ENCODE measurements around the gene PAQR7. TPM values are rescaled to one million over a fixed set of nuclear protein-coding genes. Genes with fewer than 3 reads are reported as not detected.

The PAQR7 gene
- total RNA-seq, 1 donor from 2014 or later: 18.7 TPM

- no peak for TF ChIP-seq CTCF (IDR thresholded peaks at IDR 0.05; ENCODE audit: unreplicated experiment)
- Mint-ChIP-seq H3K9me3 (ENCODE audit: unreplicated experiment) (no peaks in the 10 kb centered on the region), H3K27me3 (ENCODE audit: unreplicated experiment) (peaks cover 24% of the 10 kb centered on the region), H3K4me3 (ENCODE audit: unreplicated experiment) (no peak overlapping the region), H3K36me3 (ENCODE audit: low read depth, unreplicated experiment) (peaks cover 34% of the 10 kb centered on the region), H3K4me1 (ENCODE audit: unreplicated experiment) (peaks cover 29% of the 10 kb centered on the region), H3K27ac (ENCODE audit: unreplicated experiment) (no peak overlapping the region)
- no peak for DNase-seq (ENCODE audit: low spot score)
These were observed 59.3 kb downstream of the PAQR7 start for GRCh38 chr1:25816112-25816718.

- Mint-ChIP-seq H3K4me3 (ENCODE audit: unreplicated experiment) (peak overlapping the region; percentile 57), H3K27ac (ENCODE audit: unreplicated experiment) (no peak overlapping the region), H3K36me3 (ENCODE audit: low read depth, unreplicated experiment) (peaks cover 34% of the 10 kb centered on the region), H3K4me1 (ENCODE audit: unreplicated experiment) (peaks cover 22% of the 10 kb centered on the region), H3K9me3 (ENCODE audit: unreplicated experiment) (no peaks in the 10 kb centered on the region), H3K27me3 (ENCODE audit: unreplicated experiment) (peaks cover 18% of the 10 kb centered on the region)
- no peak for DNase-seq (ENCODE audit: low spot score)
- no peak for TF ChIP-seq CTCF (IDR thresholded peaks at IDR 0.05; ENCODE audit: unreplicated experiment)
These were observed 60.0 kb downstream of the PAQR7 start for GRCh38 chr1:25815208-25816111.

- no peak overlapping the region for H3K27ac Mint-ChIP-seq (ENCODE audit: unreplicated experiment)
- peaks cover 34% of the 10 kb centered on the region for H3K36me3 Mint-ChIP-seq (ENCODE audit: low read depth, unreplicated experiment)
- no peak for TF ChIP-seq CTCF (IDR thresholded peaks at IDR 0.05; ENCODE audit: unreplicated experiment)
- H3K9me3 Mint-ChIP-seq (ENCODE audit: unreplicated experiment): no peaks in the 10 kb centered on the region
- H3K4me1 Mint-ChIP-seq (ENCODE audit: unreplicated experiment): peaks cover 22% of the 10 kb centered on the region
- no peak for DNase-seq (ENCODE audit: low spot score)
- peaks cover 18% of the 10 kb centered on the region for H3K27me3 Mint-ChIP-seq (ENCODE audit: unreplicated experiment)
- peak overlapping the region; percentile 57 for H3K4me3 Mint-ChIP-seq (ENCODE audit: unreplicated experiment)
These were observed 60.9 kb downstream of the PAQR7 start for GRCh38 chr1:25814549-25815087.

- H3K27ac Mint-ChIP-seq (ENCODE audit: unreplicated experiment): no peak overlapping the region
- no peak for TF ChIP-seq CTCF (IDR thresholded peaks at IDR 0.05; ENCODE audit: unreplicated experiment)
- H3K9me3 Mint-ChIP-seq (ENCODE audit: unreplicated experiment): no peaks in the 10 kb centered on the region
- H3K27me3 Mint-ChIP-seq (ENCODE audit: unreplicated experiment): peaks cover 12% of the 10 kb centered on the region
- H3K4me1 Mint-ChIP-seq (ENCODE audit: unreplicated experiment): peaks cover 16% of the 10 kb centered on the region
- no peak for DNase-seq (ENCODE audit: low spot score)
- no peak overlapping the region for H3K4me3 Mint-ChIP-seq (ENCODE audit: unreplicated experiment)
- H3K36me3 Mint-ChIP-seq (ENCODE audit: low read depth, unreplicated experiment): peaks cover 29% of the 10 kb centered on the region
These were observed 61.6 kb downstream of the PAQR7 start for GRCh38 chr1:25813734-25814471.
